A549 treated with RU486 at 1 μM for 4 hours (cell line): ENCODE data around the gene SOWAHA. TPM values are rescaled to one million over a fixed set of nuclear protein-coding genes. Genes with fewer than 3 reads are reported as not detected.

ENCODE experiments used
- total RNA-seq: library from RNA; stranded (reverse); fragments of 200-300 nt; extraction: Qiagen RNA extraction; gene quantifications from 5 replicates; pipeline ENCODE4 v1.2.3, GENCODE V29; 2022; ENCODE audit warnings: low read depth

SOWAHA gene
- 0.16 to 0.17 TPM (median 0.17 TPM) in 4 of 5 replicates, not detected in the other for total RNA-seq

DNA sequence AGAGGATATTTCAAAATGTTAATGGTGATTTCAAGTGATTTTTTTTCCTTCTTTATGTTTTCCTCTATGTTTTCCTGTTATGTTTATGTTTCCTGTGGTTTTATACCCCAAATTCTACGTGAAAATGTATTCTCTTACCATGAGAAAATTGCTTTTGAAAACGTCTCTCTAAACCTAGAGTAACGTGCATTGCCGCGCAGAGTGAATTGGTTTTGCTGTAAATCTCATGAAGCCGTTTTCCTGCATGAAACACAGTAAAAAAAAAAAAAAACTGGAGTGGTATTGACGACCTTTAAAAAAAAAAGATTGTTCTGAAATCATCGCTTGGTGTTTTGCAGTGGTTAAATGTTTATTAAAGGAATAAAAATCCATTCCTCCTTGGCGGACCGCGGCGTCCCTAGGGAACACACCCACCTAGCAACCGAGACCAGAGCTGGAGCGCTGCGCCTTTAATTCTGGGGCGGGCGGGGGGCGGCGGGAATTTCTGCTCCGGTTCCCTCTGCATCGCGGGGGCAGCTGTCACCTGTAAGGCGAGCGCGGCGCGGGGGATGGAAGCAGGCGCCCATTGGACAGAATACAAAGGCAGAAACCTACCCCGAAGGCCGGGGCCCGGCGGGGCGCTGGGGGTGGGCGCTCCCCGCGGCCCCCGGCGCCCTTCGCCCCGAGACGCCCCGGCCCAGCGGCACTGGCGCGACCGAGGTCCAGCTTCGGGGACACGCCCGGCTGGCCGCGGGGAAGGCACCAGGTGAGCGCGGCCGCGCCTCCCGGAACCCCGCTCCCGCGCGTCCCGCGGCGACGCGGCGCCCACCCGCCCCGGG lies at the start of gene SOWAHA:
TSS of gene SOWAHA (plus strand) at position 522 of the 818 bp plus-strand sequence. CDS start 320 bp downstream, outside the sequence.

DNA sequence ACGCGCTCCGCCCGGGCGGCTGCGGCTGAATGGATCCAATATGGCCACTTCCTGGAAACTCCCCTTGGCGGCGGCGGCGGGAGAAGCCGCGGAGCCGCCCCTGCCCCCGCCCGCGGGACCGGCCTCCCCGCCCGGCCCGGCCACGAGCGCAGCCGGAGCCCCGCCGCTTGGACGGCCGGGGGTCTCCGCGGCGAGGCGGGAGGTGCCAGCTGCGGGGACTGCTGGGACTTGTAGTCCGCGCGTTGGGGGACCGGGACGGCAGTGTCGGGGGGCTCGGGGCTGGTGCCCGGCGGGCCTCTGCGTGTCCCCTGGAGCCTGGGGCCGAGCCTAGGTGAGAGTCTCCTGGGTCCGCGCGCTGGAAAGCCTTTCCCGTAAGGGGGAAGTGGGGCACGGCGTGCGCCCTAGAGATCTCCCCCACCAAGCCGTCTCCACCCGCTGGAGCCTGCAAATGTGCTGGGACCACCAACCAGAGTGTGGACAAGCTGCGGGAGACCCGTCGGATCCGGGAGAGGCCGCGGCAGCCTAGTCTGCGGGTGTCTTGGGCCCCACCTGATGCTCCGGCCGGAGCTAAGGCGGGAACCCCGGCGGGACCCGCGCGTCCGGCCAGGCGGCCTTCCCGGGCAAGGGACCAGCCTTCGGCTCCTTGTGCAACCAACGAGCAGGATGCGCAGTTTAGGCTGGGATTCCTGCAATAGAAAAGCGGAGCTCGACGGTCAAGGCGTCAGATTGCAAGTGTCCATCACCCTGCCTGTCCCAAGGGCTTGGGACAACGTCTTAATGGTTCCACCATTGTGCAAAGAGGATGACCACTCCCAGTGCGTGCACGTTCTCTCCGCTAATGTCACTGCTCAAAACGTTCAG lies 35.7 kb upstream of the SOWAHA start, which contains the start of gene SEPTIN8:
TSS of gene SEPTIN8 (minus strand) at position 31 of the 861 bp plus-strand sequence. CDS start 102 bp downstream, outside the sequence.

DNA sequence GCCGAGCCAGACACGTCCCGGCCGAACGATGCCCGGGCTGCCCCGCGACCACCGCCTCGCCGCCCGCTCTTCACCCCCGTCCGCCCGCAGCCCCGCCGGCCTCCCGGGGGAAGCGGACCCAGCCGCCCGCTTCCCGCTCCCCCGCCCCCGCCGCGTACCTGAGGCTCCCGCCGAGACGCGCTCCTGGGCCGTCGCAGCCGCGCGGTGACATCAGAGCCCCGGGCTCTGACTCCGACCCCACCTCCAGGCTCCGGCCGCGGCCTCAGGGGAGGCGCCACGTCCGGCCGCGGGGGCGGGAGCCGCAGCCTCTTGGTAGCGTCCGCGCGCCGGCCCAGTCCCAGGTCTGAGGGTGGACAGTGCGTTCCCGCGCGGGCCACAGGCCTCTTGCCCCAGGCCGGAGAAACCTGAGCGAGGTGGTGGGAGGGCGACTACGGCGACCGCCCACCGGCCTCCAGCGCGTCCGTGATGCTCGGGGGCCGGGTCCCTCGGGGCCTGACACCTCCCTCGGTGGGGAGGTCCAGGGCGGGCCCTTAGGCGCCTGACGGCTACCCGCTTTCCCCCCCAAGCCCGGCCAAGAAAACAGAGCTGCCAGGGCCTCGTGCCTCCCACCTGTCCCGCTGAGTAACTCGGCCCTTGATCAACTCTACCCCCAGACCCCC lies 17.5 kb downstream of the SOWAHA start, which contains the start of gene SHROOM1:
TSS of gene SHROOM1 (minus strand) at position 212 of the 659 bp plus-strand sequence. CDS start 4,507 bp downstream, outside the sequence.

Other genes starting within 250 kb of the SOWAHA start
- gene IL13, start 155.1 kb upstream of the SOWAHA start, total RNA-seq = 0.07 to 0.24 TPM in 2 of 5 replicates, not detected in the others
- not detected in 5 replicates for gene IL4, start 139.3 kb upstream of the SOWAHA start, total RNA-seq
- 7.1 to 12.0 TPM (median 10.0 TPM) in 5 replicates for gene KIF3A, start 75.8 kb upstream of the SOWAHA start, total RNA-seq
- 0.07 to 0.26 TPM (median 0.14 TPM) in 5 replicates for gene CCNI2, start 65.9 kb upstream of the SOWAHA start, total RNA-seq
- gene SEPTIN8, start 36.1 kb upstream of the SOWAHA start, total RNA-seq = 13.0 to 21.5 TPM (median 18.9 TPM) in 5 replicates
- 6.0 to 11.4 TPM (median 9.4 TPM) in 5 replicates for gene SHROOM1, start 17.3 kb downstream of the SOWAHA start, total RNA-seq
- gene GDF9, start 53.2 kb downstream of the SOWAHA start, total RNA-seq = 0.09 to 0.24 TPM (median 0.18 TPM) in 5 replicates
- 367 to 625 TPM (median 509 TPM) in 5 replicates for gene UQCRQ, start 53.3 kb downstream of the SOWAHA start, total RNA-seq
- gene LEAP2, start 60.4 kb downstream of the SOWAHA start, total RNA-seq = 0.56 to 1.1 TPM (median 0.76 TPM) in 5 replicates
- gene AFF4, start 150.3 kb downstream of the SOWAHA start, total RNA-seq = 10.8 to 25.6 TPM (median 23.3 TPM) in 5 replicates
- gene ZCCHC10, start 213.2 kb downstream of the SOWAHA start, total RNA-seq = 30.4 to 36.9 TPM (median 31.4 TPM) in 5 replicates
- gene HSPA4, start 238.7 kb downstream of the SOWAHA start, total RNA-seq = 172 to 202 TPM (median 188 TPM) in 5 replicates